Measurements from ENCODE around the gene FBXL7. TPM values are rescaled to one million over a fixed set of nuclear protein-coding genes. Genes with fewer than 3 reads are reported as not detected.

Gene FBXL7
- total and polyA plus RNA-seq, 4 experiments from 2014 or later = not detected

DNA sequence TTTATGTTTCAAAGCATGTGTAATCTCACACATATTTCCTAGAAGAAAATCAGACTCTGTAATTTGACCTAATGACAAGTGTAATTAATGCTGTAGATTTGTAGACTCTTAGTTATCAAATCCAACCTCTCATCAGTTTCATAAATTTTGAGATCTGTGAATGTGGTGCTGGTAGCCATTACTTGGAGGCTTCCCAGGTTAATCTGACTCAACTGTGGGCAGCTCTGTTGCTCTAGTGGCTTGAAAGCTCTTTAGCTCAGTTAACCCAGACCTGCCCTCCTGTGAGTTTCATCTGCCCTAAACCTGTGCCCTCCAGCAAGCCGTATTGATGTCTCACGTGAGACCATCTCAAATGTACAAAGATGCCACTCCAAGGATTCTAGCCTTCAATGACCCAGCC is 323.4 kb downstream of the FBXL7 start:
- CTCF ChIA-PET (ENCODE audit: partially characterized antibody) = no interaction called here
- Histone ChIP-seq H3K27ac (ENCODE audit: low read depth, low read length) (no peak overlapping the region), H3K27me3 (ENCODE audit: insufficient read depth, low read length) (no peaks in the 10 kb centered on the region), H3K9me3 (ENCODE audit: control insufficient read depth in 1 of 2, low read length in 2 of 2) (no peaks in the 10 kb centered on the region), H3K4me1 (ENCODE audit: insufficient read depth, low read length) (no peaks in the 10 kb centered on the region), H3K36me3 (ENCODE audit: insufficient read depth, low read length) (no peaks in the 10 kb centered on the region), H3K4me3 (ENCODE audit: low read length in 2 of 2) (no peak overlapping the region)
- DNase-seq = no peak
- Mint-ChIP-seq H3K27ac (no peak overlapping the region), H3K4me3 (no peak overlapping the region), H3K36me3 (no peaks in the 10 kb centered on the region), H3K27me3 (no peaks in the 10 kb centered on the region), H3K4me1 (no peaks in the 10 kb centered on the region), H3K9me3 (peaks cover 0 to 11% (median 2%) of the 10 kb centered on the region in 8 donors)
- POLR2A ChIA-PET (ENCODE audit: partially characterized antibody) = no interaction called here
- intact Hi-C loops (cut with micrococcal nuclease) = no loop called here

DNA sequence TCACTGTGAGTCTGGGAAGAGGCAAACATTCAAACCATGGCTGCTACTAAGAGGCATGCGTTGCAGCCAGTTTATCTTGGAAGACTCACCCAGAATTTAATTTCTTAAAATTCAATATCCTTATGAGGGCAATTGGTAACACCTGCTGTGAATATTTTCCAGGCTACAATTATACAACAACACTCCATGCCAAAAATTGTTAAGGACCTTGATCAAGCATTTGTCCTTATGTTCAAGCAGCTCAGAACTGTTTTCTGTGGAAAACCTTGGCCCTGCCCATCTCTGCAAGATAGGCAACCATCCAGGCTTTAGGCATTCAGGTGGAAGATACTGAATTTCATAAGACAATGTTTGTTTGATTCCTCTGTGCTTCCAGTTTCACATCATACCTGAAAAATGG is 327.8 kb downstream of the FBXL7 start:
- ChIA-PET CTCF (ENCODE audit: partially characterized antibody) (no interaction called here), POLR2A (ENCODE audit: partially characterized antibody) (no interaction called here)
- no peaks in the 10 kb centered on the region for H3K27me3 Mint-ChIP-seq
- peaks cover 0 to 7% (median 1%) of the 10 kb centered on the region in 8 donors for H3K9me3 Mint-ChIP-seq
- DNase-seq = no peak
- Histone ChIP-seq H3K4me1 (ENCODE audit: insufficient read depth, low read length) (no peaks in the 10 kb centered on the region), H3K9me3 (ENCODE audit: control insufficient read depth in 1 of 2, low read length in 2 of 2) (no peaks in the 10 kb centered on the region), H3K27ac (ENCODE audit: low read depth, low read length) (no peak overlapping the region), H3K27me3 (ENCODE audit: insufficient read depth, low read length) (no peaks in the 10 kb centered on the region), H3K36me3 (ENCODE audit: insufficient read depth, low read length) (no peaks in the 10 kb centered on the region), H3K4me3 (ENCODE audit: low read length in 2 of 2) (no peak overlapping the region)
- no peaks in the 10 kb centered on the region for H3K4me1 Mint-ChIP-seq
- intact Hi-C loops (cut with micrococcal nuclease) = no loop called here
- H3K36me3 Mint-ChIP-seq = no peaks in the 10 kb centered on the region
- no peak overlapping the region for H3K4me3 Mint-ChIP-seq
- H3K27ac Mint-ChIP-seq = no peak overlapping the region

DNA sequence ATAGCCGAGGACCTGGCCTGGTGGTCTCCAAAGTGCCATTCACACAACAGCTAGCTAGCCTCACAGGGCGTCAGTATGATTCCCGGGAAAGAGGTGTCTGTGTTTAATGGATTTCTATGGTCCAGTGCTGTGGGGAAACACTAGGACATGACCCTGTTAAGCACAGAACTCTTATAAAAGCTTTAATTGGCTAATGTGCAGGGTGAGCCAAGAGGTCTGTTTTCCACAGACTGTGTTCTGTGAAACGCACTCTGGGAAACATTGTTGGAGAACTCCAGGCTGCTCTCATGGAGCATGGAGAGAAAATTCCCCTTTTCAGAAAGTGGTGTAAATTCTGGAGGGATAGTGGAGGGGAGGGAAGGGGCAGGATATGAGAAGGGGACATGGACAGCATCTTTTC is 331.4 kb downstream of the FBXL7 start:
- no peak for DNase-seq
- Histone ChIP-seq H3K4me3 (ENCODE audit: low read length in 2 of 2) (no peak overlapping the region), H3K27me3 (ENCODE audit: insufficient read depth, low read length) (no peaks in the 10 kb centered on the region), H3K27ac (ENCODE audit: low read depth, low read length) (no peak overlapping the region), H3K4me1 (ENCODE audit: insufficient read depth, low read length) (no peaks in the 10 kb centered on the region), H3K9me3 (ENCODE audit: control insufficient read depth in 1 of 2, low read length in 2 of 2) (no peaks in the 10 kb centered on the region), H3K36me3 (ENCODE audit: insufficient read depth, low read length) (no peaks in the 10 kb centered on the region)
- H3K27ac Mint-ChIP-seq = no peak overlapping the region
- no peak overlapping the region for H3K4me3 Mint-ChIP-seq
- ChIA-PET CTCF (ENCODE audit: partially characterized antibody) (no interaction called here), POLR2A (ENCODE audit: partially characterized antibody) (no interaction called here)
- H3K36me3 Mint-ChIP-seq = no peaks in the 10 kb centered on the region
- H3K9me3 Mint-ChIP-seq = peaks cover 0 to 9% (median 0%) of the 10 kb centered on the region in 8 donors
- no peaks in the 10 kb centered on the region for H3K4me1 Mint-ChIP-seq
- H3K27me3 Mint-ChIP-seq = no peaks in the 10 kb centered on the region
- intact Hi-C loops (cut with micrococcal nuclease) = no loop called here

DNA sequence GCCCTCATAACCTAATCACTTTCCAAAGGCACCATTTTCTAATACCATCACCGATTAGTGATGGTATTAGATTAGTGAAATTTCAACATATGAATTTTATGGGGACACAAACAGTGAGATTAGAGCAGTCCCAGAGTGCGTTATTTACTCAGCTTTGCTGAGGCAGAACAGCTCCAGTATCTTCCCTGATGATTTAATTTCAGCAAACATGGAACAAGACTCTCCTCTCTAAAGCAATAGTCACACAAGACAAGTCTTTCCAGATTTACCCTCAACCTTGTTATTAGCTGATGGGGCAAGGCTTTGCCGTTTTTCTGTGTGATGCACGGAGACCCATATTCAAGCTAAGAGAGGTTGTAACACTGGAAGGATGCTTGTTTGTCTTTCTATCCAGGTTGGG is 333.4 kb downstream of the FBXL7 start:
- Mint-ChIP-seq H3K27me3 (no peaks in the 10 kb centered on the region), H3K27ac (no peak overlapping the region), H3K4me3 (no peak overlapping the region), H3K9me3 (peaks cover 0 to 9% (median 0%) of the 10 kb centered on the region in 8 donors), H3K36me3 (no peaks in the 10 kb centered on the region), H3K4me1 (no peaks in the 10 kb centered on the region)
- no peaks in the 10 kb centered on the region for H3K9me3 ChIP-seq (ENCODE audit: control insufficient read depth in 1 of 2, low read length in 2 of 2)
- POLR2A ChIA-PET (ENCODE audit: partially characterized antibody) = no interaction called here
- no peaks in the 10 kb centered on the region for H3K36me3 ChIP-seq (ENCODE audit: insufficient read depth, low read length)
- H3K4me1 ChIP-seq (ENCODE audit: insufficient read depth, low read length) = no peaks in the 10 kb centered on the region
- no peak overlapping the region for H3K4me3 ChIP-seq (ENCODE audit: low read length in 2 of 2)
- H3K27me3 ChIP-seq (ENCODE audit: insufficient read depth, low read length) = no peaks in the 10 kb centered on the region
- CTCF ChIA-PET (ENCODE audit: partially characterized antibody) = no interaction called here
- intact Hi-C loops (cut with micrococcal nuclease) = no loop called here
- no peak for DNase-seq
- no peak overlapping the region for H3K27ac ChIP-seq (ENCODE audit: low read depth, low read length)

GRCh38 chr5:15834596-15835245 is 334.7 kb downstream of the FBXL7 start:
- H3K27ac ChIP-seq (ENCODE audit: low read depth, low read length) = no peak overlapping the region
- no peak overlapping the region for H3K4me3 Mint-ChIP-seq
- no peaks in the 10 kb centered on the region for H3K27me3 ChIP-seq (ENCODE audit: insufficient read depth, low read length)
- H3K36me3 Mint-ChIP-seq = no peaks in the 10 kb centered on the region
- no peak overlapping the region for H3K27ac Mint-ChIP-seq
- no peaks in the 10 kb centered on the region for H3K4me1 ChIP-seq (ENCODE audit: insufficient read depth, low read length)
- CTCF ChIA-PET (ENCODE audit: partially characterized antibody) = no interaction called here
- H3K9me3 Mint-ChIP-seq = peaks cover 0 to 9% (median under 1%) of the 10 kb centered on the region in 8 donors
- no peaks in the 10 kb centered on the region for H3K9me3 ChIP-seq (ENCODE audit: control insufficient read depth in 1 of 2, low read length in 2 of 2)
- H3K27me3 Mint-ChIP-seq = no peaks in the 10 kb centered on the region
- no peak for DNase-seq
- intact Hi-C loops (cut with micrococcal nuclease) = no loop called here
- POLR2A ChIA-PET (ENCODE audit: partially characterized antibody) = no interaction called here
- H3K4me1 Mint-ChIP-seq = no peaks in the 10 kb centered on the region
- H3K4me3 ChIP-seq (ENCODE audit: low read length in 2 of 2) = no peak overlapping the region
- H3K36me3 ChIP-seq (ENCODE audit: insufficient read depth, low read length) = no peaks in the 10 kb centered on the region

- ChIA-PET POLR2A (ENCODE audit: partially characterized antibody) (no interaction called here), CTCF (ENCODE audit: partially characterized antibody) (no interaction called here)
- no peaks in the 10 kb centered on the region for H3K36me3 Mint-ChIP-seq
- Histone ChIP-seq H3K4me3 (ENCODE audit: low read length in 2 of 2) (no peak overlapping the region), H3K27ac (ENCODE audit: low read depth, low read length) (no peak overlapping the region), H3K36me3 (ENCODE audit: insufficient read depth, low read length) (no peaks in the 10 kb centered on the region), H3K4me1 (ENCODE audit: insufficient read depth, low read length) (no peaks in the 10 kb centered on the region), H3K27me3 (ENCODE audit: insufficient read depth, low read length) (no peaks in the 10 kb centered on the region), H3K9me3 (ENCODE audit: control insufficient read depth in 1 of 2, low read length in 2 of 2) (no peaks in the 10 kb centered on the region)
- DNase-seq = no peak
- H3K4me1 Mint-ChIP-seq = no peaks in the 10 kb centered on the region
- no peak overlapping the region for H3K27ac Mint-ChIP-seq
- peaks cover 0 to 9% (median 4%) of the 10 kb centered on the region in 8 donors for H3K9me3 Mint-ChIP-seq
- intact Hi-C loops (cut with micrococcal nuclease) = no loop called here
- H3K4me3 Mint-ChIP-seq = no peak overlapping the region
- no peaks in the 10 kb centered on the region for H3K27me3 Mint-ChIP-seq
Measured at GRCh38 chr5:15835514-15835913, 335.5 kb downstream of the FBXL7 start.

DNA sequence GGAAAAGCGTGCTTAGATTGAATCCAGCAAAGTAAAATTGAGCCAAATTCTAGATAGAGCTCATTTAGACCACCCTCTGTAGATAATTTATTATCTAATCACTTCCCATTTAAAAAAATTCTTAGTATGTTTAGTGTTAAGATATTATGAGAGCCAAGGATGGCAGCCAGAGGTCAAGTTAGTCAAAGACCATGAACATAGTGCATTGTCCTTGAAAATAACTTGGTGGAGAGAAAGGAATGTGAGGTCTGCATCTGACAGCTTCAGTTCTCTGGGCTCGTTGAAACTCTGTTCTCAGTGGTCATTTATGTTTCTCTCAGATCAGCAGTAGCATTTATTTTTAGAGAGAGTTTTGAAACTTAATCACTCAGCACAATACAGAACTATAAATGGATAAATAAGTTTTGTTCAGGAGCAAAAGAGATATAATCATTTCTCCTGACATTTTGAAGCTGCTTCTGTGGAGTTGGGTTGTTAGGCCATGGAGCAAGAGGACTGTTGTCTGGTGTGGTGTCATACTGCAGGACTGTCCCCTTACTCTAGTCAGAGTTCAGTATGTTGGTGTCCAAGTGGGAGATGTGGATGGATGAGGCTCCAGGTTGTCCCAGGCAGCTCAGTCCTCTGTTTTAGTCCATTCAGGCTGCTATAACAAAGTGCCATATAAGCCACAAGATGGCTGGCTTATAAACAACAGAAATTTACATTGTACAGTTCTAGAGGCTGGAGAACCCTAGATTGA is 337.7 kb downstream of the FBXL7 start:
- no peak overlapping the region for H3K4me3 ChIP-seq (ENCODE audit: low read length in 2 of 2)
- Mint-ChIP-seq H3K9me3 (peaks cover 0 to 15% (median 4%) of the 10 kb centered on the region in 8 donors), H3K4me1 (no peaks in the 10 kb centered on the region), H3K4me3 (no peak overlapping the region), H3K36me3 (no peaks in the 10 kb centered on the region), H3K27ac (no peak overlapping the region), H3K27me3 (no peaks in the 10 kb centered on the region)
- no peaks in the 10 kb centered on the region for H3K4me1 ChIP-seq (ENCODE audit: insufficient read depth, low read length)
- ChIA-PET POLR2A (ENCODE audit: partially characterized antibody) (no interaction called here), CTCF (ENCODE audit: partially characterized antibody) (no interaction called here)
- no peaks in the 10 kb centered on the region for H3K36me3 ChIP-seq (ENCODE audit: insufficient read depth, low read length)
- intact Hi-C loops (cut with micrococcal nuclease) = no loop called here
- no peaks in the 10 kb centered on the region for H3K27me3 ChIP-seq (ENCODE audit: insufficient read depth, low read length)
- no peak overlapping the region for H3K27ac ChIP-seq (ENCODE audit: low read depth, low read length)
- H3K9me3 ChIP-seq (ENCODE audit: control insufficient read depth in 1 of 2, low read length in 2 of 2) = no peaks in the 10 kb centered on the region
- DNase-seq = no peak
